H1 (cell line): Measurements from ENCODE around the gene BSN. TPM values are rescaled to one million over a fixed set of nuclear protein-coding genes. Genes with fewer than 3 reads are reported as not detected.

Source experiments
- BRCA1 ChIP-seq: IDR thresholded peaks from 2 replicates; pipeline ENCODE4 v1.6.1; 2012; ENCODE audit warnings: low read depth, low read length, improper control_type of control experiment
- CTBP2 ChIP-seq: IDR thresholded peaks from 2 replicates; pipeline ENCODE4 v1.7.0; 2011; ENCODE audit warnings: borderline replicate concordance, mild to moderate bottlenecking, moderate library complexity, mixed read lengths, low read length; ENCODE audit not compliant: insufficient read depth, insufficient read length
- SP1 ChIP-seq: IDR thresholded peaks from 2 replicates; pipeline ENCODE4 v1.6.1; 2011; ENCODE audit warnings: low read depth, low read length
- TAF7 ChIP-seq: optimal IDR thresholded peaks from 2 replicates; pipeline ENCODE3; 2011; ENCODE audit warnings: low read depth, mild to moderate bottlenecking, inconsistent platforms, low read length, moderate library complexity, borderline replicate concordance
- TBP ChIP-seq: IDR thresholded peaks from 2 replicates; pipeline ENCODE4 v1.6.1; 2011; ENCODE audit warnings: low read depth, low read length, improper control_type of control experiment
- polyA plus RNA-seq, 7 experiments: library from polyadenylated mRNA; depleted of rRNA in 3 of 7; stranded (reverse) in 5 of 7; unstranded in 2 of 7; fragments of >200 nt in 5 of 7; fragments of 200-250 nt in 2 of 7; gene quantifications; 1 replicate in 5 of 7; 2 replicates in 1 of 7; 4 replicates in 1 of 7; pipeline versions ENCODE4 v1.2.1 to v1.2.3, GENCODE V29; 2011 to 2013; ENCODE audit warnings: missing spikeins in 2 of 7, mixed read lengths in 2 of 7
- total RNA-seq: library from RNA; stranded (reverse); fragmentation: NEBNext Ultra II Directional; extraction: Animal tissue kit (Norgen Biotek cat#: 25700); gene quantifications from 2 replicates; pipeline ENCODE4 v1.2.1, GENCODE V29; 2021
- TF ChIP-seq, protein P1 (sequence below), 3 experiments: IDR thresholded peaks; 1 replicate in 2 of 3; 2 replicates in 1 of 3; pipeline versions ENCODE4 v1.5.1 to v1.6.1; 2011; ENCODE audit warnings: low read length in 3 of 3, mild to moderate bottlenecking in 3 of 3, inconsistent platforms in 2 of 3, low read depth in 1 of 3, moderate library complexity in 1 of 3; ENCODE audit not compliant: insufficient read depth in 1 of 3; ENCODE audit errors: control extremely low read depth in 1 of 3

The BSN gene
- total and polyA plus RNA-seq, 2 of the 8 experiments (the other 6 are each of a cell fraction or from before 2014, with no cell fraction given): 0.60 to 3.0 TPM

DNA sequence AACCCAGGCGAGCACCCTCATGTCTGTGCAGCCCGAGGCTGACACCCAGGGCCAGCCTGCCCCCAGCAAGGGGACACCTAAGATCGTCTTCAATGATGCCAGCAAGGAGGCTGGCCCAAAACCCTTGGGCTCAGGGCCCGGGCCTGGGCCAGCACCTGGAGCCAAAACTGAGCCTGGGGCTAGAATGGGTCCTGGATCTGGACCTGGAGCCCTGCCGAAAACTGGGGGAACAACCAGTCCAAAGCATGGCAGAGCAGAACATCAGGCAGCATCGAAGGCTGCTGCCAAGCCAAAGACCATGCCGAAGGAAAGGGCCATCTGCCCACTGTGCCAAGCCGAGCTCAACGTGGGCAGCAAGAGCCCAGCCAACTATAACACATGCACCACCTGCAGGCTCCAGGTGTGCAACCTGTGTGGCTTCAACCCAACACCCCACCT lies 88.5 kb downstream of the BSN start (continued):
- TF ChIP-seq BRCA1 (no peak), CTBP2 (no peak), TAF7 (no peak), TBP (no peak), SP1 (no peak)
- TF ChIP-seq, protein P1, sequence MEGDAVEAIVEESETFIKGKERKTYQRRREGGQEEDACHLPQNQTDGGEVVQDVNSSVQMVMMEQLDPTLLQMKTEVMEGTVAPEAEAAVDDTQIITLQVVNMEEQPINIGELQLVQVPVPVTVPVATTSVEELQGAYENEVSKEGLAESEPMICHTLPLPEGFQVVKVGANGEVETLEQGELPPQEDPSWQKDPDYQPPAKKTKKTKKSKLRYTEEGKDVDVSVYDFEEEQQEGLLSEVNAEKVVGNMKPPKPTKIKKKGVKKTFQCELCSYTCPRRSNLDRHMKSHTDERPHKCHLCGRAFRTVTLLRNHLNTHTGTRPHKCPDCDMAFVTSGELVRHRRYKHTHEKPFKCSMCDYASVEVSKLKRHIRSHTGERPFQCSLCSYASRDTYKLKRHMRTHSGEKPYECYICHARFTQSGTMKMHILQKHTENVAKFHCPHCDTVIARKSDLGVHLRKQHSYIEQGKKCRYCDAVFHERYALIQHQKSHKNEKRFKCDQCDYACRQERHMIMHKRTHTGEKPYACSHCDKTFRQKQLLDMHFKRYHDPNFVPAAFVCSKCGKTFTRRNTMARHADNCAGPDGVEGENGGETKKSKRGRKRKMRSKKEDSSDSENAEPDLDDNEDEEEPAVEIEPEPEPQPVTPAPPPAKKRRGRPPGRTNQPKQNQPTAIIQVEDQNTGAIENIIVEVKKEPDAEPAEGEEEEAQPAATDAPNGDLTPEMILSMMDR (IDR thresholded peaks at IDR 0.05; ENCODE audit: control extremely low read depth in 1 of 3, insufficient read depth in 1 of 3, low read depth in 1 of 3, low read length in 3 of 3): no peak
